ENCODE results near the gene CXorf58.

CXorf58 gene

DNA sequence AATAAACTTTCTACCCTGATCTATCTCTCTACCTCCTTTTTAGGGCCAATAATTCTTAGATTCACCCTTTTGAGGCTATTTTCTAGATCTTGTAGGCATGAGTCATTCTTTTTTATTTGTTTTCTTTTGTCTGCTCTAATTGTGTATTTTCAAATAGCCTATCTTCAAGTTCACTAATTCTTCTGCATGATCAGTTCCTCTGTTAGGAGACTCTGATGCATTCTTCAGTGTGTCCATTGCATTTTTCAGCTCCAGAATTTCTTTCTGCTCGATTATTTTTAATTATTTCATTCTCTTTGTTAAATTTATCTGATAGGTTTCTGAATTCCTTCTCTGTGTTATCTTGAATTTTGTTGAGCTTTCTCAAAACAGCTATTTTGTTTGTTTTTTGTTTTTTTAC lies 11.3 kb downstream of the CXorf58 start:
- no peak for DNase-seq (ENCODE audit: low read depth)
- TF ChIP-seq, protein P1, sequence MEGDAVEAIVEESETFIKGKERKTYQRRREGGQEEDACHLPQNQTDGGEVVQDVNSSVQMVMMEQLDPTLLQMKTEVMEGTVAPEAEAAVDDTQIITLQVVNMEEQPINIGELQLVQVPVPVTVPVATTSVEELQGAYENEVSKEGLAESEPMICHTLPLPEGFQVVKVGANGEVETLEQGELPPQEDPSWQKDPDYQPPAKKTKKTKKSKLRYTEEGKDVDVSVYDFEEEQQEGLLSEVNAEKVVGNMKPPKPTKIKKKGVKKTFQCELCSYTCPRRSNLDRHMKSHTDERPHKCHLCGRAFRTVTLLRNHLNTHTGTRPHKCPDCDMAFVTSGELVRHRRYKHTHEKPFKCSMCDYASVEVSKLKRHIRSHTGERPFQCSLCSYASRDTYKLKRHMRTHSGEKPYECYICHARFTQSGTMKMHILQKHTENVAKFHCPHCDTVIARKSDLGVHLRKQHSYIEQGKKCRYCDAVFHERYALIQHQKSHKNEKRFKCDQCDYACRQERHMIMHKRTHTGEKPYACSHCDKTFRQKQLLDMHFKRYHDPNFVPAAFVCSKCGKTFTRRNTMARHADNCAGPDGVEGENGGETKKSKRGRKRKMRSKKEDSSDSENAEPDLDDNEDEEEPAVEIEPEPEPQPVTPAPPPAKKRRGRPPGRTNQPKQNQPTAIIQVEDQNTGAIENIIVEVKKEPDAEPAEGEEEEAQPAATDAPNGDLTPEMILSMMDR (IDR thresholded peaks at IDR 0.05; ENCODE audit: insufficient read depth, low read depth, low read length, missing control alignments), result no peak
- no peak overlapping the region for H3K4me3 ChIP-seq (ENCODE audit: low read depth, low read length)

DNA sequence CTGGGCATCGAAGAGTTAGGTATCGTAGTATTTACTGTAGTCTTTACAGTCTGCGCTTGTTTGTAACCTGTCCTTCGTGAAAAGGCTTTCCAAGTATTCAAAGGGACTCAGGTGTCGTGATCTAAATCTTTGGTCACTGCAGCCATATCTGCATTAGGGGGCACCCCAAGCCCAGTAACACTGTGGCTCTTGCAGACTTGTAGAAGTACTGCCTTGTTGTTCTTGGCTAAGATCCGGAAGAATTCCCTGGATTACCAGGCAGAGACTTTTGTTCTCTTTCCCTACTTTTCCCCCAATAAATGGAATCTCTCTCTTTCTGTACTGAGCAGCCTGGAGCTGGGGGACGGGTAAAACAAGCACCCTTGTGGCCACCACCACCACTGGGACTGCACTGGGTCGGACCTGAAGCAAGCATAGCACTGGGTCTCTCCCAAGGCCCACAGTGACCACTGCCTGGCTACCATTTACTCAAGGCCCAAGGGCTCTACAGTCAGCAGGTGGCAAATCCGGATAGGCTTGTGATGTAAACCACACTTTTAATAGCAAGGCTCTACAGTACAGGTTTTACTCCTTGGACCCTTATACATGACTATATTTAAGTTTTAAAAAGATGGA lies 12.0 kb downstream of the CXorf58 start:
- no peak overlapping the region for H3K4me3 ChIP-seq (ENCODE audit: low read depth, low read length)
- TF ChIP-seq, protein P1 (IDR thresholded peaks at IDR 0.05; ENCODE audit: insufficient read depth, low read depth, low read length, missing control alignments), result no peak
- no peak for DNase-seq (ENCODE audit: low read depth)

DNA sequence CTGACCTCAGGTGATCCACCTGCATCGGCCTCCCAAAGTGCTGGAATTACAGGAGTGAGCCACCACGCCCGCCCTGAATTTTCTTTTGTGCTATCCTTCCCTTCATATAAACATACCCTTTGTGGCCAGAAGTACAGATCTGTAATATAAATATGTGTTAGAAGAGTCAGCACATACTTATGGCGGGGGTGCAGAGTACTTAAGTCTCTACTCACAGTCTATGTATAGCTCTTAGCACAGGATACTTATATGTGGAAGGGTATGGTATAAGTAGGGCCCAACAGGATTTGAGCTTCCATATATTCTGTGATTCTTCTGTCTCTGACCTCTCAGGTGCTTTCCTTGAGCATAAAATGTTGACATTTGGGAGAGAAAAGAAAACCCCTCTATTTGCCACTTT lies 18.2 kb downstream of the CXorf58 start:
- DNase-seq (ENCODE audit: low read depth), result no peak
- H3K4me3 ChIP-seq (ENCODE audit: low read depth, low read length), result no peak overlapping the region
- TF ChIP-seq, protein P1 (IDR thresholded peaks at IDR 0.05; ENCODE audit: insufficient read depth, low read depth, low read length, missing control alignments), result no peak

DNA sequence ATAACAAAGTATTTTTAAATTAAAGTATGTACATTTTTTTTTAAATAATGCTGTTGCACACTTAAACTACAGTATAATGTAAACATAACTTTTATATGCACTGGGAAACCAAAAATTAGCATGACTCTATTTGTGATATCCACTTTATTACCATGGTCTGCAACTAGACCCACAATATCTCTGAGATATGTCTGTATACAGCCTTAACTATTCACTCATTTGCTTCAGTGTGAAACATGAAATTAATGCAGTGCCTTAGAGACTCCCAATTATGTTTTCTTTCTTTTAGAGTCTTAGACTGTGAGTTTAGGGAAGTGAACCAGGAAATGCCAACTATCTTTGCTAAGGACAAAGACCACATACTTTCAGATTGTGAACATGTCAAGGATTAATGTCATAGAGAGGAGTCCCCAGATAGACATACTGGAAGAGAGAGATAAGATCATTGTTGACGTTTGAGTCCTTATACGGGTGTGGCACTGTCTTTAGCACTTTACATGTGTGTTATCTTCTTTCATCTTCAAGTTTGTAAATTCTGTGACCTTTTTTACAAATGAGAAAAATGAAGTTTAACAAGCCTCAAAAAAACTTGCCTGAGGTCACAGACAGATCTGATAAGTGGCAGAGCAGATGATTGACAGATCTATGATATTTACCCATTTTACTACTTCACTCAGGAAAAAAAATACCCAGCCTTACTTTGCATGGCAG lies 23.2 kb downstream of the CXorf58 start:
- TF ChIP-seq, protein P1 (IDR thresholded peaks at IDR 0.05; ENCODE audit: insufficient read depth, low read depth, low read length, missing control alignments), result no peak
- H3K4me3 ChIP-seq (ENCODE audit: low read depth, low read length), result no peak overlapping the region
- DNase-seq (ENCODE audit: low read depth), result no peak

DNA sequence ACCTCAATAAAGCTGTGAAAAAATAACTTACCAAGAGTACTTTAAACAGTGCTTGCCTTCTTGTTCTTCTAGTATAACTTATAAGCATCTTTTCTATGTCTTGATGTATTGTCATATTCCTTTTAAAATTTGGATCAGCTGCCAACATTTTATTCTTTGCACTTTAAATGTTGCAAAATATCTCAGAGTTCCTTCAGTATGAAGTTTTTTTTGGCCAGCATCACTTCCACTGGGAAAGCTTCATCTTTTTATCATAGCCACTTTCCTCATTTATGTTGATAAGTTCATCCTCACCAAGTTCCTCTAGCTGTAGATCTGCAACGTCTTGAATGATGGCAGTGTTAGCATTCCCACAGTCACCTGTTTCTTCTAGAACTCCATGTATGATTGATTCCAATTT lies 24.2 kb downstream of the CXorf58 start:
- TF ChIP-seq, protein P1 (IDR thresholded peaks at IDR 0.05; ENCODE audit: insufficient read depth, low read depth, low read length, missing control alignments), result no peak
- DNase-seq (ENCODE audit: low read depth), result no peak
- H3K4me3 ChIP-seq (ENCODE audit: low read depth, low read length), result no peak overlapping the region

DNA sequence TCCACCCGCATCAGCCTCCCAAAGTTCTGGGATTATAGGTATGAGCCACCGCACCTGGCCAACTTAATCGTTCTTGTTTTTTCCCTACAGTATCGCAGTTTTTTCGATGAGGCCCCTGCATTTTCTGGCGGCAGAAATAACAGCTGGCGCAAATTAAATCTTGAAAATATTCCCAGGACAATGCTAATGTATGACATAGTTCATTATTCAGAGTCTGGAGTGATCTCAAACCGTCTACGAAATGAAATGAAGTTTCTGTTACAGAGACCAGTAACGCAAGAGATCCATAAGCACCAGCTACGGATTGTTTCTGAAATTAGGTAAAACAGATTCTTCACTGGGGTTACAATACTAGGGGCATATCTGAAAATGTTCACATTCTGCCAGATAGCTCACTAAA lies 27.3 kb downstream of the CXorf58 start:
- H3K4me3 ChIP-seq (ENCODE audit: low read depth, low read length), result no peak overlapping the region
- TF ChIP-seq, protein P1 (IDR thresholded peaks at IDR 0.05; ENCODE audit: insufficient read depth, low read depth, low read length, missing control alignments), result no peak
- DNase-seq (ENCODE audit: low read depth), result no peak
